ENCODE measurements around the gene FARP1.
"Not testable (repeated sequence)": the region's sequence is repeated elsewhere in the genome, so short reads cannot be mapped to it uniquely, and the experiment has no call there.

FARP1 gene

DNA sequence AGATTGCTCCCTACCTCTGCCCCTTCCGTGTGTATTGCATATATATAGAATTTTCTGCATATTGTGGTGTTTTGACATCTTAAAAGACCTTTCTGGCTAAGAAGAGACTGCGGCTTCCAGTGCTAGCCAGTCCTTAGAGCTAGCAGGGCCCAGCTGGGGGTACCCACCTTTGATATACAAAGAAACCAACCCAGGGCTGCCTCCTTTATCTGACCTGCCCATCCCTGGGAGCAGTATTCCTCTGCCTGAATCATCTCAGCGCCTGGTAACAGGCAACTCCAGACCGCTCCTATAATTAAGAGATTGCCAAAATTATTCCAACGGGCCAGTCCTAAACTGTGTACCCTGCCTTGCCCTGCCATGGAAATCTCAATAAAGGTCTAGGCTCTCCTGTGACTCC lies 220.4 kb downstream of the FARP1 start:
- no peak for DNase-seq (ENCODE audit: low read depth in 3 of 3)

DNA sequence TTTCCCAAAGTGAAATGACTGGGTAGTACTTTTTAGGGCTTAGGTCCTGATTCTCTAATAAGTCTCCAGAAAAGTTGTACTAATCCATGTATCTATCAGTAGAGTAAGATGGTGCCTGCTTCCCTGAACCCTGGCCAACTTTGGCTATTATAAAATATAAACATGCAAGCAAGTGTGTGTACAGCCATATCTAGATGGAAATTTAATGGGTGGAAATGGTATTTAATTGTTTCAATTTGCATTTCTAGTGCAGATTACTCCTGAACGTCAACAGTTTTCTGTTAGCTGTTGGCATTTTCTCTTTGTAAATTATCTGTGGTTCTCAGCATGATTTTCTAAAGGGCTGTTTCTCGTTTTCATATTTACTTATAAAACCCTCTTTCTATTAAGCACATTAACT lies 221.3 kb downstream of the FARP1 start:
- no peak for DNase-seq (ENCODE audit: low read depth in 3 of 3)

DNA sequence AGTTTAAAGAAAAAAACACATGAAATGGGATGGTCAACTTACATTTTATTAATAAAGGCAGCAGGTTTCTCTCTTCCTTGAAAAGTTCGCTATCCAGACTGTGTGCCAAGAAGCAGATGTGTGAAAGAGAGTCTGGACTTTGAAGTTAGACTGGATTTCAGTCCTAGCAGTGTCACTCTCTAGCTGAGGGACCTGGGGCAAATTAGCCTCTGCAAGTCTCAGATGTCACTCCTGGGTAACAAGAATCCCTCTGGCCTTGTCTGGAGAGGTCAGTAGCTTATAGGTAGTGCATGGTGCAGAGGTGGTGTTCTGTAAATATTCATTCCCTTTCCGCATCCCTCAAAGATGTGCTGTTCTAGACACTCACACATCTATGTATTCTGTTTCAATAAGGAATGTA lies 221.8 kb downstream of the FARP1 start:
- no peak for DNase-seq (ENCODE audit: low read depth in 3 of 3)

DNA sequence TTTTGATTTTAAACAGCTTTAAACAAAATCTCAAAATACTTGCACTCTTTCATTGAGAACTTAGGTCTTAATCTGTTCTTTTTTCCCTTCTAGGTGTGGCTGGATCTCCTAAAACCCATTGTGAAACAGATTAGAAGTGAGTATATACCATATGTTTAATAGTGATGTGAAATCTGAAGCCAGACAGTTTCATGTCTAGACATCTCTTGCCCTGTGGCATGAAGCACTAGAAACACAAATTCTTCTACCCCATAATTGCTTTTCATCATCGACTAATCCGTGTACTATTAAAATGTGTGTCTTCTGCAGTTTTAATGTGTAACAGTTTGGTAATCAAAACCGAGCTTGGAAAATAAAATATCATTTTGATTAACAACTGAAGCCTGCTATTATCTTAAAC lies 222.4 kb downstream of the FARP1 start:
- no peak for DNase-seq (ENCODE audit: low read depth in 3 of 3)

DNA sequence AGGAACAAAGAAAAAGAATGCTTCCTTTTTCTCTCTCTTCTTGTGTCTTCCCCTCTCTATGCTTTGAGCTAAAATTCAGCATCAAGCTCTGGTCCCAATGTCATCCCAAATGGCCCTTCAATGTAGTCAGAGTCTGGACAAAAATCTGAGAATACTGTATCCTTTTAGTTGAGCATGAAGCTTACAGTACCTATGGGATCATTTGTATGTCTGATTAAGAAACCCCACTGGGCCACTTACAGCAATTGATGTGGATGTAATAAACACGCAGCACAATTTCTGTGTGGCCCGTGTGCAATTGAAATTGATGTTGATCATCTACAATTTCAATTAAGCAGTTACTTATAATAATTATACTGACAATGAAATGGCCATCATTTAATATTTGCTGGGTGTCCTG lies 223.1 kb downstream of the FARP1 start:
- DNase-seq (ENCODE audit: low read depth in 3 of 3): no peak

DNA sequence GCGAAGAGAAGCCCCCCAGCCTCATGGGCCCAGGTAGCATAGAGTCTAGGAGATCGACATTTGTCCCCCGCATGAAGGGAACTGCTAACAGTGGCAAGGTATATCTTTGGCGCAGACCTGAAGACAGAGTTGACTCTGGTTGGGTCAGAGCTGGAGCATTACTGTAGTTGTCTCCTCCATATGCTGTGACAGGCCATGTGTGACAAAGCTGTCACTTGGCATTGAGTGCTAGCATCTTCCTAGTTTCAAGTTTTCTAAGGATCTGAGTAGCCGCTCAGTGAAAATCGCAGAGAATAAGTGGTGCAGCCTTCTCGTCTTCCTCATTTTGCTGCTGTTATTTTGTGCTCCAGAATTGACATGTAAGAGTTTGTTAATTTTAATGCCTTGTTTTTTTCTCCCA lies 223.5 kb downstream of the FARP1 start:
- no peak for DNase-seq (ENCODE audit: low read depth in 3 of 3)

DNA sequence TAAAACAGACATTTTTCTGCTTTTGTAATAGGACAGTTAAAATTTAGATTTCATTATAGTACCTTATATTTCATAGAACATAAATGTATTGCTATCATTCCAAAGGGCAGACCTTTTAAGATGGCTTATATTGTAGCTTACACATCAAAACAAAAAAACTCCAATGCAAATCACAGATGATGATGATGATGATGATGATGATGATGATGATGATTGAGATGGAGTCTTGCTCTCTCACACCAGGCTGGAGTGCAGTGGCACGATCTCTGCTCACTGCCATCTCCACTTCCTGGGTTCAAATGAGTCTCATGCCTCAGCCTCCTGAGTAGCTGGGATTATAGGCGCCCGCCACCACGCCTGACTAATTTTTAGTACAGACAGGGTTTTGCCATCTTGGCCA lies 224.1 kb downstream of the FARP1 start:
- DNase-seq (ENCODE audit: low read depth in 3 of 3): no peak

DNA sequence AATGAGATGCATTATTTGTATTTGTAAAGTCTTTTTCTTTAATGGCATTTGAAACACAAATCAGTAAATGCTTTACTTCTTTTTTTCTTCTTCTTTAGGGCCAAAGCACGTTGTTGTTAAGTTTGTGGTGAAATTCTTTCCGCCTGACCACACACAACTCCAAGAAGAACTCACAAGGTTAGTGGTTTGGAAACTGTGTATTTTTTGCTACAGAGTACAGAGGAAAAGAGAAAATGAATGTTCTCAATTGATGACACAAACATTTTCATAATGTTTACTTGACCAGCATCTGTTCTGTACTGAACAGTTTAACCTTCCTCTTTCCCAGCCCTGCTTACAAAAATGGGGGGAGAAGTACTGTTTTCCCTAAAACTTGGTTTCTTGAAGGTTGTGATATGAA lies 225.1 kb downstream of the FARP1 start:
- no peak for DNase-seq (ENCODE audit: low read depth in 3 of 3)

DNA sequence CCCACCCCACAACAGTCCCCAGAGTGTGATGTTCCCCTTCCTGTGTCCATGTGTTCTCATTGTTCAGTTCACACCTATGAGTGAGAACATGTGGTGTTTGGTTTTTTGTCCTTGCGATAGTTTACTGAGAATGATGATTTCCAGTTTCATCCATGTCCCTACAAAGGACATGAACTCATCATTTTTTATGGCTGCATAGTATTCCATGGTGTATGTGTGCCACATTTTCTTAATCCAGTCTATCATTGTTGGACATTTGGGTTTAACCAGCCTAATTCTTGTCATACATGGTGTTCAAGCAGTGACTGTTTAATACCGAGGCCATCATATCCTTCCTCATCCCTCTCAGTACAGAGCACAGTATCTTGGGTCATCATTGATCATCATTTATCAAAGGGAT lies 226.6 kb downstream of the FARP1 start:
- DNase-seq (ENCODE audit: low read depth in 3 of 3): not testable (repeated sequence)

DNA sequence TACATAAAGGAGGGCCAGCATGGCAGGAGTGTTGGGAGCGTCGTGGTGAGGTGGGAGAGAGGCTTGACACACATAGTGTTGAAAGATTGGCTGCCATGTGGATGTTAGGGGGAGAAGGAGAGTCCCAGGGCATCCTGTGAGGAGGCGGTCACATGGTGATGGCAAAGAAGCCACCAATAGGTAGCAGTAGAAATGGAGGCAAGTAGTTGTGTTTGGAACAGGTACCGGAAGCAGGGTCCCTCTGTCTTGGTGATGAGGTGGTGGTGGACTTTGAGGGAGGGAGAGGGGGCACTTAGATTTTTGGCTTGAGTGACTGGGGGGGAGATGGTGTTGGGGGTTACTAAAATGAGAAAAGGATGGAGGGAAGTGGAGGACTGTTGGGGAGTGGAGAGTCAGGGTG lies 227.4 kb downstream of the FARP1 start:
- no peak for DNase-seq (ENCODE audit: low read depth in 3 of 3)

DNA sequence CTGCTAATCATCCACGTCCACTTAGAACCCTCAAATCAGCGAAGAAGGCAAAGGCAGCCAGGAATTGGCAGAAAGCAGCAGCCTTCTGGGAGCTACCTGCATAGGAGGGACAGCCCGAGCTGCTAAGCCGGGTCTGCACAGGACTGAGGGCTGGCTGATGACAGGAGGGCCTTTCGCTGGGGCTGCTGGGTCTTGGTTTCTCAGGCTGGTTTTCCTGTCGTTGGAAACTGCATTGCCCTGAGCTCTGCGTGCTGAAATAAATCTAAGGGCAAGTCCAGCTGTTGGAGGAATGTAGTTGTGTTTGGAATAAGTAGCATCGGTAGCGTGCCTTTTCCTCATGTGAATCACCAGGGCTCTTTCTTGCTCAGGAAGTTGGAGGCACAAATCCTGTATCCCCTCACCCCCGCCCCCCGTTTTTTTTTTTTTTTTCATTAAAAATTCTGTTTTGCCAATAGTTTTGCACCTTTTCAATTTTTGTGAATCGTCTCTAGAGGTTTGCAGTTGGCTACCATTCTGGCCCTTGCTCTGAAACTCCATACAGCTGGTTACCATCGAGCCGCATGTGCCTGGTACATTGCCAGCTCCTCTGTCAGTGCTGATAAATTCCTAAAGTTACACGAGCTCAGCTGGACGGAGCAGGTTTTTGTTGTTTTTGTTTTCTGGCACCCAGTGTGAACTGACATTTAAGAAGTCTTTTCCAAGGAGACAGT lies 228.1 kb downstream of the FARP1 start:
- DNase-seq (ENCODE audit: low read depth in 3 of 3): no peak

DNA sequence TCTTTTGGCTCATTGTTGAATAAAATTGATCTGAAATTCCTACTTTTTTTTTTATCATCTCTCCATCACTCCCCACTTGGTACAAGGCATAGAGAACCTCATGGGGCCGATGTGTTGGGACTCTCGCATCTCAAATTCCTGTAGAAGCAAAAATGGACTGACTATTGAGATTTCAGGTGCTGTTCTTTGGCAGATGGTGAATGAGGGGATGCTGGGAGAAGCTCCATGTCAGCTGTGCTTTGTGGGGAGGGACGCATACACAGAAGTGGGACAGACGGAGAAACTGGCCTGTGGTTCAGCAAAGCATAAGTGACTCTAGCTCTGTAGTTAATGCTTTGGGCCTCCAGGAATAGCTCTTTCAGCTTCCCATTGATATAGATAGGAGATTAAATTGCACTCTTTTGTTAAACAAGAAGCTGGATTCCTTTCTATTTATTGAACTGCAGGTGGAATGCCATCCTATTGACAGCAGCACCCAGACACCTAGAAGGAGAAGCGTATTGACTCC lies 228.7 kb downstream of the FARP1 start:
- no peak for DNase-seq (ENCODE audit: low read depth in 3 of 3)

DNA sequence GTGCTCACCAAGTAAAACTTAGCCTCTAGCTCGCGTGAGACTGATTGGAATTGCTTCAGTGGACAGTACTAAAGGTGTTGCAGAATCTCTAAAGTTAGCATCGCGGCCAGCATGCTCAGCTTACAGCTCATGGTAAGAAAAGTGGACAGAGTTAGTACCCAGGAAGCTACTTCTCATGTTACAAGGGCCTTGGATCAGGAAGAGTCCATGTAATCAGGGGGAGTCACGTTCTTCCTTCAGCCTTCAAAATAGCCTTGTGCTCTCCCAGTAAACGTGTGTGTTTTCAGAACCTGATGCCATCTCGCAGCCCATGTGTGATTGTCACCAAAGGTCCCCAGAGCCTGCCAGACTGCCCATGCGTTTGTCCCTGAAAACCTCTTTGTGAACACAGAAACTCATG lies 230.0 kb downstream of the FARP1 start:
- no peak for DNase-seq (ENCODE audit: low read depth in 3 of 3)

DNA sequence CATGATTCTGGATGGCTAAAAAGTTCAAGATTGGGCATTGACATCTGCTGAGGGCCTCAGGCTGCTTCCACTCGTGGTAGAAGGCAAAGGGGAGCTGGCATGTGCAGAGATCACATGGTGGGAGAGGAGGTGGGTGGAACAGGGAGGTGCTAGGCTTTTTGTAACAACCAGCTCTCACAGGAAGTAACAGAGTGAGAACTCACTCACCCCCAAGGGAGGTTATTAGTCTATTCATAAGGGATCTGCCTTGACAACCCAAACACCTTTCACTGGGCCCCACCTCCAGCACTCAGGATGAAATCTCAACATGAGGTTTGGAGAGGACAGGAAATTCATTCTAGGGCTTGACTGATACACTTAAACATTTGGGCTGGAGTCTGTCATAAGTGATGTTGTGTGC lies 231.9 kb downstream of the FARP1 start:
- no peak for DNase-seq (ENCODE audit: low read depth in 3 of 3)

DNA sequence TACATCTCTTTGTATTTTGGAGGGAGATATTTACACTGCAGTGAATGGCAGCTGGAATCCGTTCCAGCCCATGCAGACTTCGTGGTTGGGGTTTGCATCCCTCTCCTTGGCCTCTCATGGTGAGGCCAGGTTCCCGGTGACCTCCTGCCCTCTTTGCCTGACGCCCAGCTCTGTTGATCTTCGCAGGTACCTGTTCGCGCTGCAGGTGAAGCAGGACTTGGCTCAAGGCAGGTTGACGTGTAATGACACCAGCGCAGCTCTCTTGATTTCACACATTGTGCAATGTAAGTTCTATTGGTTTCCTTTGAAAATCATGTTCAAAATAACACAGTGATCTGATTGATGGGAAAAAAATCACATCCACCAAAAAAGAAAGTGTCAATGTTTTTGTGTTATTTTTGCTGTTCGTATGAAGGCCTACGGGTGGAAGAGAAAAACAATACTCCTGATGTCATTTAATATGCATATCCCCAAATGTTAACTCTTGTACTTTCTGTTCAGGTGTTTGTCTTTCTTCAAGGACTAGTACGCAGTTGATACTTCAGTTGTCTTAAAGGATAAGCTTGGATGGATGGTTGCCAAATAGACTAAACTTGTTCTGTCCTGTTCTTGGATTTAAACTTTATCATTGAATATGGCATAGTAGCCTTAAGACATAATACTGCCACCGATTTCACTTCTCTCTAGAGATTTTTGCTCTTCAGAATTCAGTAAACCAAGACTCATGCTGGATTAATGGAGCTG lies 234.9 kb downstream of the FARP1 start:
- DNase-seq (ENCODE audit: low read depth in 3 of 3): no peak

DNA sequence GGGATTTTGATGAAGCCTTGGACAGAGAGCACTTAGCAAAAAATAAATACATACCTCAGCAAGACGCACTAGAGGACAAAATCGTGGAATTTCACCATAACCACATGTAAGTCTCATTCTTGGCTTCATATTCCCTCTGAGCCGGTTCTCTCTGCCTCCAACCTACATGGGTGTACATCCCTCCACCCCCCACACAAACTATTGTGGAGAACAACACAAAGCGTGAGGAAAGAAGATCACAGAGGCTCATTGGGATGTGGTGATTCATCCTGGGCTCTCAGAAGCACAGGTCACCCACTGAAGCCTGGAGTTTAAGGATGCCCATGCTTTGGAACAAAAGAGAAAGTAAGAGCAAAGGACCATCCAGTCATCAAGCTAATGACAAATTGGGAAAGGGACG lies 241.8 kb downstream of the FARP1 start:
- DNase-seq (ENCODE audit: low read depth in 3 of 3): no peak

DNA sequence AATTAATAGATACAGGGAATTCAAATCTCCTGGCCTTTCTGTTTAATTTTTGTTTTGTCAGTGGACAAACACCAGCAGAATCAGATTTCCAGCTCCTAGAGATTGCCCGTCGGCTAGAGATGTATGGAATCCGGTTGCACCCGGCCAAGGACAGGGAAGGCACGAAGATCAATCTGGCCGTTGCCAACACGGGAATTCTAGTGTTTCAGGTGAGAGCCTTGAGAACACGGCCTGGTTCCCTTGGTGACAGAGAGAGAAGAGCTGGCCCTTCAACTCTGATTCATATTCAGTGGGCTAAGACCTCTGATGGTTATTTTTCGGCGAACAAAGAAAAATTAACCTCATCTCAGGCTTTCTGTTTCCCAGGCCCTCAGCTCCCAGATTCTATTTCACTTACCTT lies 242.7 kb downstream of the FARP1 start:
- no peak for DNase-seq (ENCODE audit: low read depth in 3 of 3)

DNA sequence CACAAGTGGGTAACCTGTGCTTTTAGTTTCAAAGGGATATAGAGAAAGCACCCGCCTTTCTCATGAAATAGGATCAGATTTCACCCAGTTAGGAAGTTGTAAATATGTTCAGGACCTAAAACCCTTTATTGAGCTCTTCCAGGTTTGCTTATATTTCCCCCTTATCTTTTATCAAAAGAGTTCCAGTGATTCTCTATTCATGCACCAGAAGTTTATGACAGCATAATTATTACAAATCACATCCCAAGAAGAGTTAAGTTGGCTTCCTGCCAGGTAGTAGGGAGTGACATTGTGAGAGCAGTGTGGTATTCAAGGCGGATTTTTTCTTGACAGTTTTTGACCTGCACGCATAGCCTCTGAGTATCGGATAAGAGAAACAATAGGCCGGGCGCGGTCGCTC lies 243.7 kb downstream of the FARP1 start:
- no peak for DNase-seq (ENCODE audit: low read depth in 3 of 3)

DNA sequence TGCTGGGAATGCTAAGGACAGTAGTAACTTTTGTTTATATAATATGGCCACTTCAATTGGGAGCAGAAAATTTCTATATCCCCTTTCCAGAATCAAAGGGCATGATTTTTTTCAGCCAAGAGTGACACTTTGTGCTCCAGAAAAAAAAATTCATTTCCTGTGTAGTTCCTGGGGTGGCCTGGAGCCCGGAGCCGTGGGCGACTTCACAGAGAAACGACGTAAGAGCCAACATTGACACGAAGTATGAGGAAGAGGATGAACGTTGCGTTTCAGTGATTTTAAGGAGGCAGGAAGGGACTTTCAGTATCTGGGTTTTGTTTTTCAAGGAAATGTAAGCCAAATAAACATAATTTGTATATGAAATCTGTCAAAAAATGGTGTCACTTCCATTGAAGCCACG lies 246.4 kb downstream of the FARP1 start:
- DNase-seq (ENCODE audit: low read depth in 3 of 3): no peak

DNA sequence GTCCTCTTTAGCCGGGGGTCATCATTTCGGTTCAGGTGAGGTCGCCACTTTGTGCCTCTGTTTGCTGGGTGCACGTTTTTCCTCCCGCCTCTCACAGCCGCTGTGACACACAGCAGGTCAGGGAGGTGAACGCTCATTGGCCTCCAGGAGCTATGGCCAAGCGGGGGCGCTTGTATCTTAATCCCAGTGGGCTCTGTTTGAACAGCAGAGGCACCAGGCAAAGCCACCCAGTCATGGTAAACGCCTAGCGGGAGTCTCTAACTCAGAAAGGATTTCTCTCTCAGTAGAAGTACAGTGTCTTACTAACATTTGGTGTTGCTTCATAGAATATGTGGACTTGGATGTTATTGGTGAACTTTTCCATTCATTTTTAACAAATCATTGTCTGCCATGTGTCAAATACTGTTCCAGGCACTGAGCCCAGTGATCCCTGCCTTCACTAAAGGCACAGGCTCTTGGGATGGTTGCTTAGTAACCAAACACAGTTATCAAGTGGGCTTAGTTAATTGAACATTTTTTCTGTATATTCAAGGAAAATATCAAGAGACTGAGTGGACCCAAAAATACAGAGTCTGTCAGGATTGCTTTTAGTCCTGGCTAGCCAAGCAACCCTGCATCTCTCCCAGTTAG lies 247.3 kb downstream of the FARP1 start:
- no peak for DNase-seq (ENCODE audit: low read depth in 3 of 3)

DNA sequence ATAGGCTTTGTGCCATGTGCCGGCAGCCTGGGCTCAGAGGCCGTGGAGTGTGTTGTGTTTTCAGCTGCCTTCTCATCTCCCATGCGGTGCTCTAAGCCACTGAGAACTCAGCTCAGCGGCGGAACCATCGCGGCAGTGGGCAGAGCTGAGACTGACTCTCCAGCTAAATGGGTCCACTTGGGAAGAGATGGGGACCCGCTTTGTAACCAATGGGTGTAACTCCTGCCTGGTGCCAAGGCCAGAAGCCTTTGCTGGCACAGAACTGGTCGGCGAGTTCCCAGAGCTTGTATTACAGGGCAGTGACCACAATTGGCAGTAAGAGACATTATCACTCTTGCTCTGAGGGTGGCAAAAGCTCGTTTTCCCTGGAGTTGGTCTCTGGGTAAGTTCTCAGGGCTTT lies 251.0 kb downstream of the FARP1 start:
- no peak for DNase-seq (ENCODE audit: low read depth in 3 of 3)

DNA sequence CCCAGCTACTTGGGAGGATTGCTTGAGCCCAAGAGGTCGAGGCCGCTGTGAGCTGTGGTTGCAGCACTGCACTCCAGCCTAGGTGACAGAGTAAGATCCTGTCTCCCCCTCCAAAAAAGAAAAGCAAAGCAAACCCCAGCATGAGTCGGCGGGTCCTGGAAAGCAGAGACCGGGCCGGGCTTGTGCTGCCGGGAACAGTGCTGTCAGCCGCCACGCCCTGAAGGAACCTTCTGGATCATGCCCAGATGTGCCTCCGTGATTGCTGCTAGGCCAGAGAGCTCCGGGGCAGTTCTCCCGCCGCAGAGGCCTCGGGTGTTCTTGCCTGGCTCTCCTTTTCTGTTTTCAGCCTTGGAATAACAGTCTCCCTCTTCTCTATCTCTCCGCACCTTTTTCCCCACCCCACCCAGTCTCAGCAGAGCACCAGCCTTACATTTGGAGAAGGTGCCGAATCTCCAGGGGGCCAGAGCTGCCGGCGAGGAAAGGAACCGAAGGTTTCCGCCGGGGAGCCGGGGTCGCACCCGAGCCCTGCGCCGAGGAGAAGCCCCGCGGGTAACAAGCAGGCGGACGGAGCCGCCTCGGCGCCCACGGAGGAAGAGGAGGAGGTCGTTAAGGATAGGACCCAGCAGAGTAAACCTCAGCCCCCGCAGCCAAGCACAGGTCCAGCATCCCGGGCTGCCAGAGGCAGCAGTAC lies 252.1 kb downstream of the FARP1 start:
- no peak for DNase-seq (ENCODE audit: low read depth in 3 of 3)

Measured in stimulated activated CD4-positive, alpha-beta T cell treated with anti-CD3 and anti-CD28 coated beads, TNF-alpha, amount 100 ng/mL, for 24 hours (primary cell).